Keratinocyte (primary cell): ENCODE data around the gene OTOG. TPM values are rescaled to one million over a fixed set of nuclear protein-coding genes. Genes with fewer than 3 reads are reported as not detected.

Source experiments
- DNase-seq: peaks from one replicate; pipeline ENCODE4 v3.0.0-alpha.2; 2011; ENCODE audit warnings: low read depth, missing footprints, low spot score
- FAIRE-seq: peaks from 2 replicates; lab custom pipeline; 2011; peaks lifted over from hg19 to GRCh38; lab: Jason Lieb, UNC
- H2AFZ ChIP-seq: 2 replicates; pipeline ENCODE4 v1.6.0; 2012; ENCODE audit warnings: low read length, control low read depth, inconsistent platforms; ENCODE audit not compliant: control insufficient read depth
- H3K27ac ChIP-seq: 2 replicates; pipeline ENCODE4 v1.5.1; 2011; ENCODE audit warnings: low read length; ENCODE audit not compliant: control insufficient read depth, insufficient read depth
- H3K27me3 ChIP-seq: 3 replicates; pipeline ENCODE4 v1.6.0; 2011; ENCODE audit warnings: low read length; ENCODE audit not compliant: control insufficient read depth, insufficient read depth; ENCODE audit errors: extremely low read depth
- H3K36me3 ChIP-seq, 2 experiments: 2 replicates in 1 of 2; 3 replicates in 1 of 2; pipeline ENCODE4 v1.5.1; 2011; ENCODE audit warnings: low read length in 2 of 2, mild to moderate bottlenecking in 1 of 2; ENCODE audit not compliant: control insufficient read depth in 2 of 2, insufficient read depth in 2 of 2; ENCODE audit errors: extremely low read depth in 1 of 2
- H3K4me1 ChIP-seq: 3 replicates; pipeline ENCODE4 v1.5.1; 2011; ENCODE audit warnings: low read length; ENCODE audit not compliant: control insufficient read depth, insufficient read depth; ENCODE audit errors: extremely low read depth
- H3K4me2 ChIP-seq: 3 replicates; pipeline ENCODE4 v1.6.0; 2011; ENCODE audit warnings: low read depth, low read length; ENCODE audit not compliant: control insufficient read depth, insufficient read depth; ENCODE audit errors: extremely low read depth
- H3K4me3 ChIP-seq, 3 experiments: fragments of 200-600 bp in 1 of 3; sonication (generic) in 1 of 3; 2 replicates in 2 of 3; 3 replicates in 1 of 3; pipeline ENCODE4 v1.5.1; 2011 to 2016; ENCODE audit warnings: low read length in 3 of 3, mild to moderate bottlenecking in 3 of 3, control low read depth in 2 of 3, inconsistent platforms in 1 of 3, low read depth in 1 of 3, mixed read lengths in 1 of 3, mixed run types in 1 of 3, moderate library complexity in 1 of 3; ENCODE audit not compliant: control insufficient read depth in 2 of 3, insufficient read depth in 2 of 3; ENCODE audit errors: extremely low read depth in 1 of 3
- H3K79me2 ChIP-seq: 2 replicates; pipeline ENCODE4 v1.6.0; 2012; ENCODE audit warnings: low read length; ENCODE audit not compliant: control insufficient read depth, insufficient read depth
- H3K9ac ChIP-seq: 3 replicates; pipeline ENCODE4 v1.6.0; 2011; ENCODE audit warnings: low read length; ENCODE audit not compliant: control insufficient read depth, insufficient read depth; ENCODE audit errors: extremely low read depth
- H3K9me1 ChIP-seq: 3 replicates; pipeline ENCODE4 v1.6.0; 2011; ENCODE audit warnings: low read length; ENCODE audit not compliant: control insufficient read depth, insufficient read depth; ENCODE audit errors: extremely low read depth
- H3K9me3 ChIP-seq: 2 replicates; pipeline ENCODE4 v1.5.1; 2012; ENCODE audit warnings: low read depth, low read length; ENCODE audit not compliant: control insufficient read depth
- H4K20me1 ChIP-seq: 3 replicates; pipeline ENCODE4 v1.6.0; 2011; ENCODE audit warnings: low read length; ENCODE audit not compliant: control insufficient read depth, insufficient read depth; ENCODE audit errors: extremely low read depth
- EZH2 ChIP-seq: IDR thresholded peaks from one replicate; pipeline ENCODE4 v1.6.1; 2012; ENCODE audit warnings: inconsistent platforms, mild to moderate bottlenecking, low read length, moderate library complexity
- dilution Hi-C: fragments of 300-500 bp; cut with MboI; formaldehyde crosslinking; loops from one replicate; pipeline ENCODE4 v1.7.0; 2020; ENCODE audit warnings: low sequenced_read_pairs; ENCODE audit not compliant: extremely low pct_ligation_motif_present
- polyA plus RNA-seq, 5 experiments: library from polyadenylated mRNA; depleted of rRNA in 3 of 5; stranded (reverse) in 3 of 5; stranded (forward) in 1 of 5; unstranded in 1 of 5; fragments of >200 nt; gene quantifications; 1 replicate in 1 of 5; 2 replicates in 3 of 5; 3 replicates in 1 of 5; pipeline versions ENCODE4 v1.2.1 to v1.2.3, GENCODE V29; 2011 to 2012; ENCODE audit warnings: missing spikeins in 2 of 5, low read depth in 1 of 5, low replicate concordance in 1 of 5
- TF ChIP-seq, protein P1 (sequence below), 3 experiments: IDR thresholded peaks in 1 of 3; conservative IDR thresholded peaks in 1 of 3; optimal IDR thresholded peaks in 1 of 3; 2 replicates in 2 of 3; 3 replicates in 1 of 3; pipeline versions ENCODE3 to v1.5.1; 2011; ENCODE audit warnings: low read length in 3 of 3, mild to moderate bottlenecking in 3 of 3, moderate library complexity in 2 of 3, control low read depth in 1 of 3, inconsistent platforms in 1 of 3; ENCODE audit not compliant: insufficient read depth in 2 of 3; ENCODE audit errors: extremely low read depth in 1 of 3

The OTOG gene
- polyA plus RNA-seq, 1 donor (not counting 4 experiments of a cell fraction or from before 2014, with no cell fraction given) = not detected

- Histone ChIP-seq H3K4me3 (no peak overlapping the region), H3K36me3 (no peaks in the 10 kb centered on the region), H3K4me2 (no peak overlapping the region), H3K79me2 (no peaks in the 10 kb centered on the region), H3K27me3 (peaks cover 5% of the 10 kb centered on the region), H2AFZ (no peak overlapping the region), H3K9me3 (no peaks in the 10 kb centered on the region), H3K9me1 (no peaks in the 10 kb centered on the region), H4K20me1 (no peaks in the 10 kb centered on the region), H3K9ac (no peak overlapping the region), H3K27ac (no peak overlapping the region), H3K4me1 (no peaks in the 10 kb centered on the region)
- dilution Hi-C loops = no loop called here
- FAIRE-seq (no peak), DNase-seq (no peak)
- TF ChIP-seq, protein P1, sequence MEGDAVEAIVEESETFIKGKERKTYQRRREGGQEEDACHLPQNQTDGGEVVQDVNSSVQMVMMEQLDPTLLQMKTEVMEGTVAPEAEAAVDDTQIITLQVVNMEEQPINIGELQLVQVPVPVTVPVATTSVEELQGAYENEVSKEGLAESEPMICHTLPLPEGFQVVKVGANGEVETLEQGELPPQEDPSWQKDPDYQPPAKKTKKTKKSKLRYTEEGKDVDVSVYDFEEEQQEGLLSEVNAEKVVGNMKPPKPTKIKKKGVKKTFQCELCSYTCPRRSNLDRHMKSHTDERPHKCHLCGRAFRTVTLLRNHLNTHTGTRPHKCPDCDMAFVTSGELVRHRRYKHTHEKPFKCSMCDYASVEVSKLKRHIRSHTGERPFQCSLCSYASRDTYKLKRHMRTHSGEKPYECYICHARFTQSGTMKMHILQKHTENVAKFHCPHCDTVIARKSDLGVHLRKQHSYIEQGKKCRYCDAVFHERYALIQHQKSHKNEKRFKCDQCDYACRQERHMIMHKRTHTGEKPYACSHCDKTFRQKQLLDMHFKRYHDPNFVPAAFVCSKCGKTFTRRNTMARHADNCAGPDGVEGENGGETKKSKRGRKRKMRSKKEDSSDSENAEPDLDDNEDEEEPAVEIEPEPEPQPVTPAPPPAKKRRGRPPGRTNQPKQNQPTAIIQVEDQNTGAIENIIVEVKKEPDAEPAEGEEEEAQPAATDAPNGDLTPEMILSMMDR (optimal IDR thresholded peaks at IDR 0.05 in 1 of 3, IDR thresholded peaks at IDR 0.05 in 1 of 3, conservative IDR thresholded peaks at IDR 0.05 in 1 of 3; ENCODE audit: extremely low read depth in 1 of 3, insufficient read depth in 2 of 3, low read length in 3 of 3) = no peak
- TF ChIP-seq EZH2 = no peak
These were observed 32.4 kb downstream of the OTOG start for GRCh38 chr11:17579451-17579850.

- FAIRE-seq (no peak), DNase-seq (no peak)
- no peaks in the 10 kb centered on the region for H3K36me3 ChIP-seq
- H4K20me1 ChIP-seq = no peaks in the 10 kb centered on the region
- no peaks in the 10 kb centered on the region for H3K9me1 ChIP-seq
- no peak overlapping the region for H2AFZ ChIP-seq
- H3K27ac ChIP-seq = no peak overlapping the region
- no peaks in the 10 kb centered on the region for H3K4me1 ChIP-seq
- no peak overlapping the region for H3K4me3 ChIP-seq
- peaks cover 5% of the 10 kb centered on the region for H3K27me3 ChIP-seq
- H3K9me3 ChIP-seq = no peaks in the 10 kb centered on the region
- H3K4me2 ChIP-seq = no peak overlapping the region
- TF ChIP-seq, protein P1 (optimal IDR thresholded peaks at IDR 0.05 in 1 of 3, IDR thresholded peaks at IDR 0.05 in 1 of 3, conservative IDR thresholded peaks at IDR 0.05 in 1 of 3; ENCODE audit: extremely low read depth in 1 of 3, insufficient read depth in 2 of 3, low read length in 3 of 3) = no peak
- TF ChIP-seq EZH2 = no peak
- dilution Hi-C loops = no loop called here
- H3K79me2 ChIP-seq = no peaks in the 10 kb centered on the region
- H3K9ac ChIP-seq = no peak overlapping the region
These were observed 33.2 kb downstream of the OTOG start for GRCh38 chr11:17580271-17580670.
